Mucosa of gallbladder (tissue), 1 donor: ENCODE data around the gene MMP28. TPM values are rescaled to one million over a fixed set of nuclear protein-coding genes. Genes with fewer than 3 reads are reported as not detected.
"Not testable (repeated sequence)": the region's sequence is repeated elsewhere in the genome, so short reads cannot be mapped to it uniquely, and the experiment has no call there.

Experiments
- DNase-seq: peaks from one replicate; pipeline ENCODE4 v3.0.0-alpha.2; 2020; ENCODE audit warnings: low spot score
- total RNA-seq: library from RNA; stranded (reverse); gene quantifications from one replicate; pipeline ENCODE4 v1.2.1, GENCODE V29; 2021
- donor health status: DM: no; HTN: no; CAD: no.

The MMP28 gene
- total RNA-seq, 1 donor from 2014 or later, result 32.8 TPM

DNA sequence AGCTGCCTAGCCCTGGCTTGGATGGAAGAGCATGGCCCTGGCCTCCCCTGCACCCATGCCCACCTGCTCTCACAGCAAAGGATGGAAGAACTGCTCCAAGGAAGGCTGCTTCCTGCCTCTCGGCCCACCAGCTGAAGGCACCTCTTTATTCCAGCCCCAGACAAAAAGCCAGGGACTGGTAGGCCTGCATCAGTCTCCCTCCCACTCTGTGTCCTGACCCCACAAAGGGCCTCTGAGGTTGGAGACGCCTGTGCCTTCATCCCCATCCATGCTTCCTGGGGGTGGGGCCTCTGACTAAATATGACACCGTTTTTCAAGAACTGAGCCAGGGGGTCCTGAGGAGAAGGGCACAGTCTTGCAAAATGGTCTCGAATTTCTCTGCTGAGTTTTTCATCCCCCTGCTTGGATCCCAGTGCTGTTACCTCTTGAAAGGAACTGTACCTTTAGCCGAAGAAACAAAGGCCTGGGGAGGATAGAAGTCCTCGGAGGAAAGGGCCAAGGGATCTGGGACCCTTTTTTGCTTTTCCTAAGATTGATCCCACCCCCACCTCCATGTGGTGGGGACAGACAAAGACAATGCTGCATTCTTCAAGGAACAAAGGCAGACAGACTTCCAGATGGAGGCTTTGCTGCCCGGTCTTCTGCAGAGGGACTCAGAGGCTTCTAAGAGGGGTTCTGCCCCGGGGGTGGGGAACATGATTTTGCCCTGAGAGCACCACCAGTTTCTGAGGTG, 29.5 kb downstream of the MMP28 start:
- DNase-seq, result no peak

DNA sequence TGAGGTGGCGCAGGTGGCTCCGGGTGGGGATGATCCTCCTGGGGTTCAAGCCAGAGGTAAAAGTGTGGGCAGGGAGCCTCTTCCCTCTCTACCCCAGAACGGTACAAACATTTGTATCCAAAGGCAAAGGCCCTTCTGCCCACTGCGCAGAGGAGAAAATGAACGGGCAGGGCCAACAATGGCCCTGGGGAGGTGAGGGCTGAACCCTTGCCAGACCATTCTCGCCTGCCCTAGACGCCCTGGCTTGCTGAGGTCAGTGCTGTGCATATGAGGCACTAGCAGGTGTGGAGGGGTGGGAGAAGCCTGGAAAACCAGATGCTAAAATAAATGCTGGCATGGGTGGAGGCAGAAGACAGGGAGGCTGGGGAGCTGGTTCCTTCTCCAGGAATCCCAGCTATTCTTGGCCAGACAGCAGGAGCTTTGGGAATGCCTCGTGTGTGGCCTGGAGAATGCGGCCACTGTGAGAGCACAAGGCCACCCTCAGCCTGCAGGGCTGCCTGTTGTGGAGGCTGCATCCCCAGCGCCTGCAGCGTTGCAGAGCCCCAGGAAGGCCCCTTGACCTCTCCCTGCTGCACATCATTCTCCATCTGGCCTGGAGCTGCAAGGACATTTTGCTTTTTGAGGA, 30.2 kb downstream of the MMP28 start:
- DNase-seq, result no peak

DNA sequence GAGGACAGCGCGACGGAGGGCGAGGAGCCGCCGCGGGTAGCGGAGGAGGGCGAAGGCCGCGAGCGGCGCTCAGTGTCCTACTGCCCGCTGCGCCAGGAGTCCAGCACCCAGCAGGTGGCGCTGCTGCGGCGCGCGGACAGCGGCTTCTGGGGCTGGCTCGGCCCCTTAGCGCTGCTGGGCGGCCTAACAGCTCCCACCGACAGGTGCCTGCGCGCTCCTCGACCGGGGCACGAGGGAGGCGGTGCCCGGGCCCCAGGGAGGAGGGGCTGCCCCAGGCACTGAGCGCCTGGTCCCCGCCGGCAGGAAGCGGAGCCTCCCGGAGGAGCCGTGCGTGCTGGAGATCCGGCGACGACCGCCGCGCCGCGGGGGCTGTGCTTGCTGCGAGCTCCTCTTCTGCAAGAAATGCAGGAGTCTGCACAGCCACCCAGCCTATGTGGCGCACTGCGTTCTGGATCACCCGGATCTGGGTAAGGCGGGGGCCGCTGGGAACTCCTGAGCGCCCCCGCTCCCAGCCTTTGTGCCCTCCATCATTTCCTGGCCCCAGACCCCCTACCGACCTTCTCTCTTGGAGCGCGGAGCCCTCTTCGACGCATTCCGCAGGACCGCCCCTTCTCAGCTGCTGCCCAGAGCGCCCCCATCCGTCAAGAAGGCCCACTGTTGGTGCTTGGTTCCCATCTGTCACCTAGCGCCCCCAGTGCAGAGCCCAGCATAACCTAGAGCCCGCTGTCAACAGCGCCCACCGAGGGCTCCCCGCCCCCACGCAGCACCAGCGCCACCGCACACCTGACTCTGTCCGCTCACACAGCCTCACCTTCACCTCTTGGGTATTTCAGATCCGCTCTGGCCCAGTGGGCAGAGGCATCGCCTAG, 31.1 kb downstream of the MMP28 start:
- DNase-seq, result peak; percentile 90

DNA sequence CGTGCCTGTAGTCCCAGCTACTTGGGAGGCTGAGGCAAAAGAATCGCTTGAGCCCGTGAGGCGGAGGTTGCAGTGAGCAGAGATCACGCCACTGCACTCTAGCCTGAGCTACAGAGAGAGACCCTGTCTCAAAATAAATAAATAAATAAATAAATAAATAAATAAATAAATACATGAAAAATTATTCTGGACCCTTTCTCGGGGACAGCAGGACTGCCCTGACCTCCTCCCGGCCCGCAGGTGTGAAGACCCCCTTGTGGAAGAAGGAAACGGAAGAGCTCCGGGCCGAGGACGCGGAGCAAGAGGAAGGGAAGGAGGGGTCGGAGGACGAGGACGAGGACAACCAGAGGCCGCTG, 31.7 kb downstream of the MMP28 start:
- no peak for DNase-seq

DNA sequence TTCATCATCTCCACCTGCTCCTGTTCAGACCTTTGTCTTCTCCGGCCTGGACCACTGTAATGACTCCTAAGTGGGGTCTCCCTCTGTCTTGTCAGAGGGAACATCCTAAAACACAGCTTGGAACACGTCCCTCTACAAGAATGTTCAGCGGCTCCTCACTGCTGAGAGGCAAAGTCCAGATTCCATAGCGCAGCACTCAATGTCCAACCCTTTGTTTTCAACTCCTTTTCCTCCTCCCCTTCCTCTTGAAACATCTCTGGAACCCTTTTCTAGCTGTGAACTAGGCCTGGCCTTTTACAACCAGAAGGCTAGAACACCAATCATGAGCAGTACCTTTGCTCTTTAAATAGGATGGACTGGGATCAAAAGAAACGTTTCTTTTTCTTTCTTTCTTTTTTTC, 33.8 kb downstream of the MMP28 start:
- no peak for DNase-seq

DNA sequence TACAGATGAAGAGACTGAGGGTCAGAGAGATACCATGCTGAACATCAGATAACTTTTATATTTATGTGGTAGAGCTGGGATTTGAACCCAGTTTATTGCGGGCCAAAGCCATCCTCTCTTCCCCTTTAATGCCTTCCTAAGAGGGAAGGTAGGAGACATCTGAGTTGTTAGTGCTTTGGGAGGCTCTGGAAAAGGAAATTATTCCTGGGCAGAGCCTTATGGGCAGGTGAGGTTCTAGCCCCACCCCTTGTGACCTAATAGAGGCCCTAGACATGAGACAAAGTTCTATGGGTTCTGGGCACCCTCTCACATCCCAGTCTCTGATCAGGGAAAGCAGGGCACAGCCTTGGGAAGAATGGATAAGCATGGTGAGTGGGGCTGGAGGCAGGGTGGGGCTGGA, 34.9 kb downstream of the MMP28 start, which contains the start of gene C17orf50:
Gene C17orf50 (plus strand): TSS at position 301 of the 400 bp plus-strand sequence. CDS start 55 bp downstream, at position 356.
- DNase-seq, result no peak

DNA sequence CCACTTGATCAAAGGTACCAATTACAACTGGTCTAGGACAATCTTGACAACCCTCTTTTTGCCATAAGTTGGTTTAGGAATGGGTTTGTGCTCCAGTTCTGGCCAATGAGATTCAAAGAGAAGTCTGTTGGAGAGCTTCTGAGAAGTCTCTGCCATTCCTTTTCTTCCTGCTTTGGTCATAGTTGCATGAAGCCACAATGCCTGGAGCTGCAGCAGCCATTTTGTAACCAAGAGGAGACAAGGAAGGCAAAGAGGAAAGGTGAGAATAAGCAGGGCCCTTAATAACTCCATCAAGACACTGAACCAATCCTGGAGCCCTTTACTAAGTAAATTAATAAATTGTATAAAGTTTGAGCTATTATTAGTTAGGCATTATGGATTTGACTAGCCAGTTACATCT, 38.2 kb downstream of the MMP28 start:
- DNase-seq, result no peak

DNA sequence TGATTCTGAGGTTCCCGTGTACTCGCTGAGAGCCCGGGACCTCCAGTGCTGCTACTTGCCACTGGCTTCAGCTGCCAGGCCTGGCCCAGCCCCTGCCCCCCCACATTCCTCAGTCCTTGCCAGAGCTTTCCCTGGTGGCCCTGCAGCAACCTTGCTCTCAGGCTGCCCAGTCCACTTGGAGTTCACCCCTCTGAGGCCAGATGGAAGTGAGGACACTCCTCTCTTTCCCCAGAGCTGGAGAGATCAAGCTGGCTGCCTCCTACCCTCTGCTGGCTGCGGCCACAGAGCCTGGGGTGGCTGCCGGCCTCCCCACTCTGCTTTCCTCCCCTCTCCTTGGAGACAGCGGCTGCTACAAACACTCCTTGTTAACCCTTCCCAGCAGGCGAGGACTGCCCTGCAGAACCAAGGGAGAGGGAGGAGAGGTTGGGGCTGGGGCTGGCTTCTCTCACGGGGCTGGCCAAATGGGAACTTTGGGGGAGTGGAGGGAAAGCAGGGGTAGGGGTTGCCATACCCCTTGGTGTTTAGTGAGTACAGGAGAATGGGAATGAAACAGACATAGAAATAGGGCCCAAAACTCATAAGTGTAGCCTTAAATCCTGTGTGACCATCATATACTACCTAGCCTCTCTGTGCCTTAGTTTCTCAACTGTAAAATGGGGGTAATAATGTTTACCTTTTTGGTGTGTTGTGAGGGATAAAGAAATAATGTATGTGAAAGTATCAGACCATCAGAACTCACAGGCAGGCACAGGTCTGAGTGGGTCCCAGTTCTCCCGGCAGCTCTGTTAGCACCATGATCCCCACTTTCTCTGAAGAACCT, 42.3 kb downstream of the MMP28 start, which contains the start of gene GAS2L2:
Gene GAS2L2 (minus strand): TSS at position 295 of the 820 bp plus-strand sequence. CDS start 389 bp downstream, outside the sequence.
- DNase-seq, result no peak

DNA sequence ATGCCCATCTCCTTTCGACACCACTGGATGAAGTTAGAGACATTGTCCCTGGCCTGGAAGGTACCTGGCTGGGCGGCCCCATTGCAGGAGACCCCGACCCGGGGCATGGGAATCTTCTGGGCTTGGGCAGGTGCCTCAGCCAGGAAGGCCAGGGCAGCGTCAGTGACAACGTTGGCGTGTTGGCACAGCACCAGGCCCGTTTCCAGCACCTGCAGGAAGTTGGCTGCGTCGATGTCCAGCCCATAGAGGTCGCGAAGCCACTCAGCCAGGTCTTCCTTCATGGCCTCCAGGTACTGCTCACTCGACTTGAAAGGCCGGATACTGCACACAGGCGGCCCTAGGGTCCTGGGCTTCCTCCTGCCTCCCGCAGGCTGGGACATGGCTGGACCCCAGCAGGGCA, 43.0 kb downstream of the MMP28 start:
- DNase-seq, result no peak

DNA sequence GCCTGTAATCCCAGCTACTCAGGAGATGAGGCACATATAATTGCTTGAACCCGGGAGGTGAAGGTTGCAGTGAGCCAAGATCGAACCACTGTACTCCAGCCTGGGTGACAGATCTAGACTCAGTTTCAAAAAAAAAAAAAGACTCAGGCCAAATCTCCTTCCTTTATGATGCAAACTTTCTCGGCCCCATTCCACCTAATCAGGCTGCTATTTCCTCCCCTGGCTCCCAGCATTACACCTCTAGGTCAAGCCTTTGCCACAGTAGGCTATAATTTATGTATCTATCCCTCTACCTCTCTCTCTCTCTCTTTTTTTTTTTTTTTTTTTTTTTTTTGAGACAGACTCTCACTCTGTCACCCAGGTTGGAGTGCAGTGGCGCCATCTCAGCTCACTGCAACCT, 43.9 kb downstream of the MMP28 start:
- not testable (repeated sequence) for DNase-seq

DNA sequence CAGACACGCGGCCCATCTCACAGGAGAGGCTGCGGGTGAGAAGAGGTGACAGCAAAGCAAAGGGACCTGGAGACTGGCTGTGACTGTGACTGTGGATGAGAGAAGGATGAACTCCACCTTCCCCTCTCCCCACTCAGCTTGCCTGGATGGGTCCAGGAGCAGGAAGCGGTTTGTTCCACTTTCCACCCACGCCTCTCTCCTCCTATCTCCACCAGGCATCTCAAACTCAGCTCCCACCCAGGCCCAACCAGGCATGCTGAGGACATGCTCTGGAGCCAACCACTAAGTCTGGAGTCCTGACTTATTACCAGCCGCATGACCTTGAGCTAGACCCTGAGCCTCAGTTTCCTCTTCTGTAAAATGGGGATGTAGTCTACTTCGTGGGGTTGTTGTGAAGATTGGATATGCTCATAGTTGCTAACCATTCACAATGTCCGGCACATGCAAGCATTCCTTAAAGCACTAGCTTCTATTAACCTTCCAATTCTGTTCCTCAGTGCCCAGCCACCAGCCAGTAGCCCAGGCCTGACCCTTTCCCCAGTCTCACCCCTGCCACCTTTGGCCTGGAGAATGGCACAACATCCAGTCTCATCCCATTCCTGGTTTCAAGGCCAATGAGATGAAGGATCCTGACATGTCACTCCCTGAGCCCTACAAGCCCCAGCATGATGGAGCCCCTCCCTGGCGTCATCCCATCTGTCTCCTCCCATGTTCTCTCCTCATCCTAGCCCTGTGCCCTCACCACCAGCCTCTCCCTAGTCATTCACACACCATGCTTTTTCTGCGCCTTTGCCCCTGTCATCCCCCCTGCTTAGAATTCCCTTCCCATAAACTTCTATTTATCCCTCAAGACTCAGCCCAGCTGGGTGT, 44.7 kb downstream of the MMP28 start:
- DNase-seq, result no peak

DNA sequence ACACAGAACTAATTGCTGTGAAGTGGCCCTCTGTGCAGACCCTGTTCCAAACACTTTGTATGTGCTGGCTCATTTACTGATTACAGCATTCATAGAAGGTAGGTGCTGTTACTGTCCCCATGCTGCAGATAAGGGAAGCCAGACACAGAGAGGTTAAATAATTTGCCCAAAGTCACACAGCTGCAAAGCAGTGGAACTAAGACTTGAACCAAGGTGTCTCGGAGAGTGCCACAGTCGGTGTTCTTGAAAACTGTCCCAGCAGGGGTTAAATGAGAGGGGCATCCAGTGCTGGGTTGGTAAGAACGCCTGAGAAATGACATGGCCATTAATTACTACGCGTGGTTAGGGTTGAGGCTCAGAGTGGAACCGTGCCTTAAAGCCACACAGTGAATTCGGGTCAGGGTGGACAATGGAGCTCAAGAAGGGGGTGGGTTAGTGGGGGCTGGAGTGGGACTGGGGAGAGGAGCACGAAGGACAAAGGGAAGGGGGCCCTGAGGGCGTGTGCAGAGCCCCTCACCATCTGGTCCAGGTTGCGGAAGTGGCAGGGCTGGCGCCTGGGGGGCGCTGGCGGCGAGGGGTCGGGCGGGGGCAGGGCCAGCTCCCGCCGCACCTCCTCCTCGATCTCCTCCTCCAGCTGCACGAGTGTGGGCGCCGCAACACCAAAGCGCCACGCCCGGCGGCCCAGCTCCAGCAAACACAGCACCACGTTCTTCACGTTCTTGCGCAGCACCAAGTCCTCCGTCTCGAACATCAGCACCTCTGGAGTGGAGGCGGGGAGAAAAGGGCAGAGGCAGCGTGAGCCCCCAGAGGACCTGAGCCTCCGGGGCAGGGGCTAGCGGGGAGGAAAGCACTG, 45.7 kb downstream of the MMP28 start:
- DNase-seq, result no peak

DNA sequence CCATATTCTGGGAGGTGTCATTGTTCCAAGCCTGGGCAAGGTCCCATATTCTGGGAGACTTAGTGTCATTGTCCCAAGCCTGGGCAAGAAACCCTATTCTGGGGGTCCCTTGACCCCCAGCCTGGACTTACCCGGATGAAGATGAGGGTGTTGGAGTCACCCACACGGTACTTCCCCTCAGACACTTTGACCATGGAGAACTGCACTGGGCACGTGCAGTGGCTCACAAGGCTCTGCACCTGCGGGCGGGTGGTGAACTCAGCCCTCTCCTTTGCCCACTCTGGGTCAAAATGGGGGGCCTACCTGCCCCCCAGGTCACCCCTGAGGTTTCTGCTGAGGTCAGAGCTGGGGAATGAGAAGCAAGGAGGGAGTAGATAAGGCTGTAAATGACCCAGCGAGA, 46.5 kb downstream of the MMP28 start:
- DNase-seq, result no peak

DNA sequence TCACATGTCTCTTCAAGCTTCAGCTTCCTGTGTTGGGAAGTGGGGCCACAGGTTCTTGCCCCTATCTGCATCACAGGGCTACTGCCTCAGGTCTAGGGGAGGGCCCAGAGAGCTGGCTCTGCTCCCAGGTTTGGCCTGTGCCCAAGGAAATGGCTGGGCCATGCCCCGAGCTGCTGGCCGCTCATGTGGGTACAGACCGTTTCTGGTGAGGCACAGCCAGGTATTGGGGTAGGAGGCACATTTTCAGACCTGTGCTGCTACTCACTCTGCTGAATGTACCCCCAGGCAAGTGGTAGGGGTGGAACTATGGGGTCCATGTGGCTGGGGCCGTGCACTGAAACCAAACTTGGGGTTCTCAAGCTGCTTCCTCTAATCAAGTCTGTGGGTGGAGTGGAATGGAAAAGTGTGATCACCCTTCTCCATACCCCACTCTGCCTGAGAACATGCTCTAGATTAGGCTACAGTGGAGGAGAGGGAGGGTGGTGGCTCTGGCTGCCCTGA, 47.0 kb downstream of the MMP28 start:
- peak; percentile 44 for DNase-seq

DNA sequence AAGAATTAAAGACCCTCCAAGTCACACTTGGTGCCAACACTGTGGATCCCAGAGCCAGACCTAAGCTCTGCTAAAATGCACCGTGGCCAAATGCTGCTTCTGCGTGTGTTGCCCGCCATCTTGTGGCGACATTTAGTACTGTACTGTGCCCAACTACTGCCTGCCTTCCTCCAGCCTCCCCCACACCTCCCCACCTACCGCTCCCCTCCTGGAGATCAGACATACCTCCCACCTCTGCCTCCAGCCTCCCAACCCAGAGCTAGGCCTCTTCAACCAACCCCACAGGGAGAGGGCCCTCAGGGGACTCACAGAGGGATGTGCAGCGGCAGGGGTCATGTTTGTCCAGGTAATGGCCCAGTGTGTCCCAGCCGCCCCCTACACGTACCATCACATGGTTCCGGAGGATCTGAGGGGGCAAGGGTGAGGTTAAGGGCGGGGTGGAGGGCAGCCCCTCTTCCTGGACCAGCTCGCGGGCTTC, 47.9 kb downstream of the MMP28 start:
- peak; percentile 84 for DNase-seq

DNA sequence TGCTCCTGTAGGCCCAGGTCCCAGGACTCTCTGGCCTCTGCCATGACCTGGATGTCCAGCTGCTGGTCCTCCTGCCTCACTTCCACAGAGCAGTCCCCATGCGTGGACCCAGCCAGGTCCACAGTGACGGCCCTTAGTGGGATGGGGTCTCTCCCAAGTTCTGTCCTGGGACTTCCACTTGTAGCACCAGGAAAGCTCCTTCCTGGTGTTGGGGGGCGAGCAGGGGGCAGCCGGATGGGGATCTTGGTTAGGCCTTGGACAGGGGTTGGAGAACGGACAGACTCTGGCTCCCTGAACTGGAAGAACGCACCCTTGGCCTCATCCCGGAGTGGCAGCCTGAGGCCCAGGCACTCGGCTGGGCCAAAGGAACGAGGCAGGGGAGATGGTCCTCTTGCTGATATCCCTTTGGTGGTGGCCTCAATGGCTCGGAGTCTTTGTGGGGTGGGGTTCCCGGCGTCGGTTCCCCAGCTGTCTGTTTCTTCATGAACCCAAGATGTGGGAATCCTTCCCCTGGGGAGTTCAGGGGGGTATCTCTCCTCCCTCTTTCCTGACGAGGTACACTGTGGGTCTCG, 49.6 kb downstream of the MMP28 start:
- no peak for DNase-seq

DNA sequence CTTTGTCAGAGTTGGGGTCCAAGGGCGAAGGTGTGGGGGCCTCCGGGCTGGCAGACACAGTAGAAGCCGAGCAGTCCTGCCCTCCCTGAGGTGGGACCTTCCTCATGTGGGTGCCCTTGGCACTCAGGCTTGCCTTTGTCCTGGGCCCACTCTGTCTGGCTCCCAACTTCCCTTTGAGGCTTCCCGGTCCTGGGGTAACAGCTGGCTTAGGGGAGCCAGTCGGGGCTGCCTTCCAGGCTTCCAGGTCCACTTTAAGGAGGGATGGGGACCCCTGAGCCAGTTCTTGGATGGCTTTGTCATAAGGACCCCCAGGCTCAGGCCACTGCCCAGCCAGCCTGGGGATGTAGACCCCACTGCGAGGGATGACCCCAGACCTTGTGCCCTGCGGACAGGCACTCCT, 50.2 kb downstream of the MMP28 start:
- no peak for DNase-seq

DNA sequence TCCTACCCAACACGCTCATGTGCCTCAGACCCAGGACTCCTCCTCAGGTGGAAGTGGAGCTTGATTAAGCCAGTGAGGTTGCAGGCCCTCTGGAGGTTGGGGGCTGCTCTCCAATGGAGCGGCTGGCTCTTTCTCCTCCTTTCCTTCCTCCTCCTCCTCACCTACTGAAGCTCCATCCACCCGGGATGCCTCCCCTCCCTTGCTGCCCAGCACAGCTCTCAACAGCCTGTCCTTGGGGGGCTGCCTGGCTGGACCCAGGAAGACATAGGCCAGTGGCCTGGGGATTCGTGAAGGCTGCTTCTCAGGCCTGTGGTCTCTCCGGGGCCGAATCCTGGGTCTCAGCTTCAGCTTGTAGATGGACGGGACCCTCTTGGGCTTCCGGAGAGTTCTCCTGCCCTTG, 50.6 kb downstream of the MMP28 start:
- no peak for DNase-seq
